Colonic mucosa (tissue), 4 donors: ENCODE measurements around the gene WNT3A. TPM values are rescaled to one million over a fixed set of nuclear protein-coding genes. Genes with fewer than 3 reads are reported as not detected.

ENCODE experiments used
- DNase-seq: peaks from one replicate; pipeline ENCODE4 v3.0.0-alpha.2; 2020
- H3K27ac ChIP-seq: fragments of 200-600 bp; one replicate; pipeline ENCODE4 v1.8.0; 2021
- H3K27me3 ChIP-seq: fragments of 200-600 bp; one replicate; pipeline ENCODE4 v1.8.0; 2021
- H3K36me3 ChIP-seq: fragments of 200-600 bp; one replicate; pipeline ENCODE4 v1.8.0; 2021
- H3K4me1 ChIP-seq: fragments of 200-600 bp; one replicate; pipeline ENCODE4 v1.8.0; 2021; ENCODE audit warnings: mild to moderate bottlenecking
- H3K4me3 ChIP-seq: fragments of 200-600 bp; one replicate; pipeline ENCODE4 v1.8.0; 2021
- H3K9ac ChIP-seq, 2 donors: one replicate each; pipeline ENCODE4 v1.7.0; 2013; ENCODE audit warnings: control low read depth in 2 of 2, low read depth in 2 of 2, low read length in 2 of 2
- H3K9me3 ChIP-seq: fragments of 200-600 bp; one replicate; pipeline ENCODE4 v1.8.0; 2021
- CTCF ChIP-seq: fragments of 200-600 bp; IDR thresholded peaks from one replicate; pipeline ENCODE4 v1.8.0; 2022; ENCODE audit warnings: antibody characterized with exemption, mild to moderate bottlenecking
- intact Hi-C: fragments of 100-400 bp; cut with DNase I; formaldehyde crosslinking; loops from one replicate; pipeline ENCODE4 v1.14.1; 2022
- total RNA-seq, 2 donors: library from RNA; stranded (reverse); fragmentation: NEBNext Ultra II Directional in 1 of 2; extraction: Animal tissue kit (Norgen Biotek cat#: 25700) in 1 of 2; gene quantifications; one replicate each; pipeline ENCODE4 v1.2.1, GENCODE V29; 2021
- donor health status: healthy.
- donor health status: DM: no; HTN: no; CAD: no.
- donor health status: DM: no; HTN: no; CAD: no.

WNT3A gene
- total RNA-seq, 2 donors from 2014 or later = not detected

GRCh38 chr1:228048120-228048519, 41.3 kb downstream of the WNT3A start:
- no peak overlapping the region for H3K27ac ChIP-seq
- DNase-seq = no peak
- H3K27me3 ChIP-seq = no peaks in the 10 kb centered on the region
- intact Hi-C loops = no loop called here
- H3K4me3 ChIP-seq = no peak overlapping the region
- no peaks in the 10 kb centered on the region for H3K4me1 ChIP-seq
- no peaks in the 10 kb centered on the region for H3K36me3 ChIP-seq
- no peak overlapping the region for H3K9ac ChIP-seq
- H3K9me3 ChIP-seq = no peaks in the 10 kb centered on the region
- no peak for TF ChIP-seq CTCF

- no peak overlapping the region for H3K9ac ChIP-seq
- H3K9me3 ChIP-seq = no peaks in the 10 kb centered on the region
- DNase-seq = no peak
- H3K36me3 ChIP-seq = no peaks in the 10 kb centered on the region
- no peaks in the 10 kb centered on the region for H3K4me1 ChIP-seq
- intact Hi-C loops = no loop called here
- H3K4me3 ChIP-seq = no peak overlapping the region
- TF ChIP-seq CTCF = no peak
- H3K27ac ChIP-seq = no peak overlapping the region
- H3K27me3 ChIP-seq = no peaks in the 10 kb centered on the region
Measured at GRCh38 chr1:228048659-228049298, 42.0 kb downstream of the WNT3A start.

- DNase-seq = no peak
- Histone ChIP-seq H3K36me3 (no peaks in the 10 kb centered on the region), H3K27me3 (no peaks in the 10 kb centered on the region), H3K9me3 (no peaks in the 10 kb centered on the region), H3K9ac (no peak overlapping the region), H3K27ac (no peak overlapping the region), H3K4me3 (no peak overlapping the region), H3K4me1 (no peaks in the 10 kb centered on the region)
- intact Hi-C loops = no loop called here
- TF ChIP-seq CTCF = no peak
Measured at GRCh38 chr1:228050571-228051231, 43.9 kb downstream of the WNT3A start.

GRCh38 chr1:228058172-228058948, 51.6 kb downstream of the WNT3A start:
- Histone ChIP-seq H3K4me1 (no peaks in the 10 kb centered on the region), H3K27ac (no peak overlapping the region), H3K9me3 (no peaks in the 10 kb centered on the region), H3K36me3 (no peaks in the 10 kb centered on the region), H3K9ac (no peak overlapping the region), H3K27me3 (peaks cover 31% of the 10 kb centered on the region), H3K4me3 (peak overlapping the region; percentile 16)
- DNase-seq = no peak
- intact Hi-C loops = no loop called here
- no peak for TF ChIP-seq CTCF

- TF ChIP-seq CTCF = no peak
- Histone ChIP-seq H3K36me3 (no peaks in the 10 kb centered on the region), H3K27me3 (peaks cover 31% of the 10 kb centered on the region), H3K4me3 (peak overlapping the region; percentile 16), H3K9ac (peak overlapping the region in 1 of 2 donors; percentile 50), H3K9me3 (no peaks in the 10 kb centered on the region), H3K4me1 (no peaks in the 10 kb centered on the region), H3K27ac (no peak overlapping the region)
- no peak for DNase-seq
- intact Hi-C loops = no loop called here
Measured at GRCh38 chr1:228058949-228059633, 52.3 kb downstream of the WNT3A start.
